Hepatocyte (in vitro differentiated cells): ENCODE measurements around the gene GPC5. TPM values are rescaled to one million over a fixed set of nuclear protein-coding genes. Genes with fewer than 3 reads are reported as not detected.

Source experiments
- DNase-seq: peaks from one replicate; pipeline ENCODE4 v3.0.0-alpha.2; 2016; ENCODE audit warnings: low spot score
- H2AFZ ChIP-seq: fragments of 200-600 bp; sonication (generic); 2 replicates; pipeline ENCODE4 v1.6.0; 2016; ENCODE audit warnings: antibody characterized with exemption, mild to moderate bottlenecking
- H3K27ac ChIP-seq: fragments of 200-600 bp; sonication (generic); 2 replicates; pipeline ENCODE4 v1.5.1; 2016; ENCODE audit warnings: mild to moderate bottlenecking
- H3K27me3 ChIP-seq: fragments of 200-600 bp; sonication (generic); 2 replicates; pipeline ENCODE4 v1.6.1; 2016
- H3K36me3 ChIP-seq: fragments of 200-600 bp; sonication (generic); replicated peaks from 2 replicates; pipeline ENCODE4 v1.5.1; 2016; ENCODE audit warnings: low read depth; ENCODE audit not compliant: insufficient read depth
- H3K4me1 ChIP-seq: fragments of 200-600 bp; sonication (generic); 2 replicates; pipeline ENCODE4 v1.5.1; 2016; ENCODE audit warnings: mild to moderate bottlenecking, moderate library complexity; ENCODE audit not compliant: insufficient read depth
- H3K4me2 ChIP-seq: fragments of 200-600 bp; sonication (generic); 2 replicates; pipeline ENCODE4 v1.6.0; 2016
- H3K4me3 ChIP-seq: fragments of 200-600 bp; sonication (generic); 2 replicates; pipeline ENCODE4 v1.5.1; 2016; ENCODE audit warnings: mild to moderate bottlenecking
- H3K79me2 ChIP-seq: fragments of 200-600 bp; sonication (generic); 2 replicates; pipeline ENCODE4 v1.6.0; 2017; ENCODE audit warnings: mild to moderate bottlenecking
- H3K9me2 ChIP-seq: fragments of 200-600 bp; sonication (generic); replicated peaks from 2 replicates; pipeline ENCODE4 v1.6.0; 2017; ENCODE audit warnings: mild to moderate bottlenecking; ENCODE audit not compliant: insufficient read depth
- H3K9me3 ChIP-seq: fragments of 200-600 bp; sonication (generic); 2 replicates; pipeline ENCODE4 v1.5.1; 2016; ENCODE audit warnings: low read depth, mild to moderate bottlenecking
- H4K20me1 ChIP-seq: fragments of 200-600 bp; sonication (generic); 2 replicates; pipeline ENCODE4 v1.6.0; 2016; ENCODE audit warnings: mild to moderate bottlenecking; ENCODE audit not compliant: insufficient read depth, poor library complexity, severe bottlenecking
- CTCF ChIP-seq: fragments of 200-600 bp; sonication (generic); IDR thresholded peaks from 2 replicates; pipeline ENCODE4 v1.5.1; 2016; ENCODE audit warnings: antibody characterized with exemption, mild to moderate bottlenecking; ENCODE audit not compliant: poor library complexity
- EZH2 ChIP-seq: fragments of 200-600 bp; sonication (generic); IDR thresholded peaks from 2 replicates; pipeline ENCODE4 v1.6.1; 2016; ENCODE audit warnings: antibody characterized with exemption, mild to moderate bottlenecking, borderline replicate concordance
- EZH2phosphoT487 ChIP-seq: fragments of 200-600 bp; sonication (generic); IDR thresholded peaks from one replicate; pipeline ENCODE4 v1.6.1; 2018; ENCODE audit warnings: antibody characterized with exemption, mild to moderate bottlenecking, low read depth, moderate library complexity; ENCODE audit not compliant: unreplicated experiment, severe bottlenecking
- WGBS: methylation state at CpG from one replicate; pipeline ENCODE4 v1.1.6; 2016; ENCODE audit warnings: low lambda C conversion rate; ENCODE audit errors: missing lambda C conversion rate; 5-methylcytosine and 5-hydroxymethylcytosine counted together
- polyA plus RNA-seq: library from polyadenylated mRNA; unstranded; fragments of >200 nt; fragmentation: Nextera tagmentation; extraction: Ambion mirVana; gene quantifications from 2 replicates; pipeline ENCODE4 v1.2.1, GENCODE V29; 2016
- total RNA-seq: library from RNA; depleted of rRNA; stranded (reverse); fragments of >200 nt; gene quantifications from 2 replicates; pipeline ENCODE4 v1.2.3, GENCODE V29; 2014

The GPC5 gene
- total and polyA plus RNA-seq, 2 experiments from 2014 or later = 3.9 to 5.4 TPM

DNA sequence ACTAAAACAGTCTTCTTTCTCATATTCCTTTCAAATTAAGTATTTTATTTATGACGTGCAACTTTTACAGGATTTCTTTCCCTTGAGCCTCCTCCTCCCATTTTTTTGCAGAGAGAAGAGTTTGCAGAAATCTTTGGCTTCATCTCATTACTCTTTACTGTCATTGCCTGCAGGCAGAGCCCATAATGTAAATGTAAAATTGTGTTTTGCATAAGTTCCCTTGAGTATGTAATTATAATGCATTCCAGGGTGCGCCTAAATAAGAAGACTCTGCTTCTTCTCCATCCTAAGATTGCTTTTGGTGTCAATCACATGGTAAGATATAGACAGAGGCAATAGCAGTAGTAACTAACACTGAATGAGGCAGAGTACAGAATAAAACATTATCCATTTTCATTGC, 27.9 kb upstream of the GPC5 start:
- no peaks in the 10 kb centered on the region for H3K9me2 ChIP-seq
- WGBS = 80% methylated on average over 2 of the region's 2 CpGs
- H2AFZ ChIP-seq = no peak overlapping the region
- no peak for DNase-seq
- no peak overlapping the region for H3K4me2 ChIP-seq
- no peaks in the 10 kb centered on the region for H4K20me1 ChIP-seq
- no peak overlapping the region for H3K4me3 ChIP-seq
- H3K79me2 ChIP-seq = no peaks in the 10 kb centered on the region
- no peak overlapping the region for H3K27ac ChIP-seq
- TF ChIP-seq CTCF (no peak), EZH2 (no peak), EZH2phosphoT487 (no peak)
- H3K36me3 ChIP-seq = no peaks in the 10 kb centered on the region
- no peaks in the 10 kb centered on the region for H3K9me3 ChIP-seq
- H3K4me1 ChIP-seq = no peaks in the 10 kb centered on the region
- H3K27me3 ChIP-seq = no peaks in the 10 kb centered on the region

DNA sequence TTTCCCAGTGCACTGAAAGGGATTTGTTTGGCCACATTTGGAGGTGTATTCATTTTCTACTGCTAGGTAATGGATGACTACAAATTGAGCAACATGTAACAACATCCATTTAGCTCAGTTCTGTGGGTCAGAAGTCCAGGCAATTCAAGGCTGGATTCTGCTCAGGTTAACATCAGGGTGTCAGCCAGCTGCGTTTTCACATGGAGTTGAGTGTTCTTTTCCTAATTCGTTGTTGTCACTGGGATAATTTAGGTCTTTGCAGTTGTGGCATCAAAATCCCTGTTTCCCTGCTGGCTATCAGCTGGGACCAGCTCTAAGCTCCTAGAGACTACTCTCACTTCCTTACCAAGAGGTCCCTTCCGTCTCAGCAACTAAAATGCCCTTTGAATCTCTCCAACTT, 25.5 kb upstream of the GPC5 start:
- no peak overlapping the region for H3K4me3 ChIP-seq
- no peak overlapping the region for H3K4me2 ChIP-seq
- H3K27ac ChIP-seq = peak overlapping the region; percentile 9
- no peak overlapping the region for H2AFZ ChIP-seq
- H3K27me3 ChIP-seq = no peaks in the 10 kb centered on the region
- no peaks in the 10 kb centered on the region for H3K9me3 ChIP-seq
- no peaks in the 10 kb centered on the region for H4K20me1 ChIP-seq
- H3K79me2 ChIP-seq = no peaks in the 10 kb centered on the region
- WGBS = 59% methylated on average over 3 of the region's 3 CpGs
- TF ChIP-seq CTCF (no peak), EZH2phosphoT487 (no peak), EZH2 (no peak)
- DNase-seq = no peak
- H3K4me1 ChIP-seq = no peaks in the 10 kb centered on the region
- no peaks in the 10 kb centered on the region for H3K9me2 ChIP-seq
- H3K36me3 ChIP-seq = no peaks in the 10 kb centered on the region

GRCh38 chr13:91375116-91375729, 23.2 kb upstream of the GPC5 start:
- TF ChIP-seq EZH2phosphoT487 (no peak), CTCF (peak; percentile 55)
- Histone ChIP-seq H3K9me3 (no peaks in the 10 kb centered on the region), H4K20me1 (no peaks in the 10 kb centered on the region), H3K27ac (no peak overlapping the region), H3K36me3 (no peaks in the 10 kb centered on the region), H3K4me1 (no peaks in the 10 kb centered on the region), H3K4me2 (no peak overlapping the region), H3K9me2 (no peaks in the 10 kb centered on the region), H2AFZ (no peak overlapping the region), H3K79me2 (no peaks in the 10 kb centered on the region), H3K4me3 (no peak overlapping the region), H3K27me3 (no peaks in the 10 kb centered on the region)
- DNase-seq = no peak
- 94% methylated on average over 4 of the region's 4 CpGs for WGBS

GRCh38 chr13:91381371-91381770, 17.1 kb upstream of the GPC5 start:
- H3K4me1 ChIP-seq = no peaks in the 10 kb centered on the region
- H3K27ac ChIP-seq = no peak overlapping the region
- peak; percentile 23 for DNase-seq
- no peaks in the 10 kb centered on the region for H3K9me2 ChIP-seq
- TF ChIP-seq EZH2 (no peak), CTCF (peak; percentile 54), EZH2phosphoT487 (no peak)
- no peak overlapping the region for H3K4me2 ChIP-seq
- H3K36me3 ChIP-seq = no peaks in the 10 kb centered on the region
- no peaks in the 10 kb centered on the region for H3K9me3 ChIP-seq
- H3K27me3 ChIP-seq = no peaks in the 10 kb centered on the region
- H4K20me1 ChIP-seq = no peaks in the 10 kb centered on the region
- no peaks in the 10 kb centered on the region for H3K79me2 ChIP-seq
- no peak overlapping the region for H3K4me3 ChIP-seq
- H2AFZ ChIP-seq = no peak overlapping the region
